Hematopoietic multipotent progenitor cell (in vitro differentiated cells): ENCODE measurements around the gene EBF4. TPM values are rescaled to one million over a fixed set of nuclear protein-coding genes. Genes with fewer than 3 reads are reported as not detected.

Experiments used
- DNase-seq, 3 donors: peaks; one replicate each; pipeline ENCODE4 v3.0.0-alpha.2; 2011 to 2015; ENCODE audit warnings: low read depth in 2 of 3, low spot score in 2 of 3
- total RNA-seq: library from RNA; depleted of rRNA; stranded (reverse); fragments of >200 nt; gene quantifications from one replicate; pipeline ENCODE4 v1.2.3, GENCODE V29; 2012

The EBF4 gene
- total RNA-seq, 1 donor, result 6.2 TPM

DNA sequence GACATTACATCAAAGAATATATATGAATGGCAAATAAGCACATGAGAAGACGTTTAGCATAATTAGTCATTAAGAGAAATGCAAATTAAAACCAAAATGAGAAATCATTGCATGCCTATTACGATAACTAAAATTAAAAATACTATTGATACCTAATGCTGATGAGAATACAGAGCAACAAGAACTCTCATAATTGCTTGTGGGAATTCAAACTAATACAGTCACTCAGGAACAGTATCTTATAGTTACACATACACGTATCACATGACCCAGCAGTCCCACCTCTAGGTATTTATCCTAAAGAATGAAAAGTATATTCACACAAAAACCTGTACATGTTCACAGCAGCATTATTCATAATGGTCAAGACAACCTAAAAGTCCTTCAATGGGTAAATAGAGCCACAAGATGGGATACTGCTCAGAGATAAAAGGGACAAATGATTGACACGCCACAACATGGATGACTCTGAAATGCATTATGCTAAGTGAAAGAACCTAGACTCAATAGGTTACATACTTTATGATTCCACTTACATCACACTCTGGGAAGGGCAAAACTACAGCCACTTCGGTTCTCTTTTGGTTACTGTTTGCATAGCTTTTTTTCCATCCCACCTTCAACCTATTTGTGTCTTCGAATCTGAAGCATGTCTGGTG lies 91.5 kb downstream of the EBF4 start:
- DNase-seq, result no peak

DNA sequence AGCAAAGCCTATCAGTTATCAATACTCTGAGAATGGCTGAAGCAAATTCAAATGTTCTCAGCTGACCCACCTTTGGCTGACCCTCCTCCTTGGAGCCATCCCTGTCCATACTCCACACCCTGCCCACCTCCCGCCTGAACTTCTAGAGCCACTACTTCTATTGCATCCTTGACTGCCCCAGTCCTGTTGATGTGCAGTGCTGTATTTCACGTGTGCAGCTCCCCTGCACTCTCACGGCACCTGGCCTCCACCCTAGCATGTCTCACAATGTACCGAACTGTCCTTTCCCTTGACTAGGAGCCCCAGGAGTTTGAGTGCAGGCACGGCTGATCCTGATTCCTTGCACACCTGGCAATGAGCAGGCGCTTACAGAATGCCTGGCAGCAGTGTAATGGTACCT lies 100.9 kb downstream of the EBF4 start:
- no peak for DNase-seq

DNA sequence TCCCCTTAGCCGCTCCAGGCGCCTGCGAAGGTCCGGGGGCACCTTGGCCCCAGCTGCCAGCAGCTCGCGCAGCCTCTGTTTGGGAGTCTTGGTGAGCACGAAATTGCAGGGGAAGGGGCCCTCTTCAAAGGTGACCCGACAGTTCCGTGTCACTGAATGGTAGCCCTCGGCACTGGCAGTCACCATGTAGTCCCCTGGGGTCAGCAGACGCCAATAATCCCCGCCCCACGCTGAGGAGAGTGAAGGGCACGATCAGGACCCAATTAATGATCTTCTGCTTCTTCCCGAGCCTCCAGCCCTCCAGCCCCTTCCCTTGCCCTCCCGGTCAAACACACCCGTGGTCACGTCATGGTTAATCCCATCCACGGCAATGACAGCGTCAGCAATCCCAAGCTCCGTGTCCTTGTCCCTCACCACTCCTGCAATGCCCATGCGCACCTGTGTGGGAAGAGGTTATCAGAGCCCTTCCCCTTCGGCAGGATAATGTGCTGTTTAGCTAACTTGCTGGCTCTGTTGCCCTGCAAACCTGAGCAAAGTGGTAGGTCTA lies 101.7 kb downstream of the EBF4 start:
- DNase-seq, result no peak

DNA sequence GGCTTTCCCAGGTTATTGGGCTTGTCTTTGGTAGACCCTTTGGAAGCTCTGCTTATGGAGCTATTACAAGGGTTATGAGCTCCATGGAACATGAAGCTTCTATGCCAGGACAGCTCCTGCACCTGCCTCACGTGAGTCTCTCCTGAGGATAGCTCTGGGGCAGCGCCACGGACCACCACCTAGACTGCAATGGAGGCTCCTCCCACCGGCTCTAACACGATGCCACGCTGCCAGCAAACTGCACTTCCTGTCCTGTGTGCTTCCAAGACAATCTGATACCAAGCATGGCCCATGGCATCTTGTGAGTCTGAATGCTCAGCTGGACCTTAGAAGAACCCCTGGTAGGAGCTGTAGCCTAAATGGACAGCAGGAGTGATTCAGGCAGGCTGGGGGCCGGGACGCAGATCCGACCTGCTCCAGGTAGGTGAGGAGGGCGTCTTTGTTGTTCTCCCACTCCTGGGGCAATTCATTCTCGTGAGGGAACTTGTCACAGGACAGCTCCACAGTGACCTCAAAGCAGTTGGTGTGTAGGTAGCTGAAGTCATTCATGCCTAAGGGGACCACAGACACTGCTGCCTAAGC lies 102.4 kb downstream of the EBF4 start:
- no peak for DNase-seq

DNA sequence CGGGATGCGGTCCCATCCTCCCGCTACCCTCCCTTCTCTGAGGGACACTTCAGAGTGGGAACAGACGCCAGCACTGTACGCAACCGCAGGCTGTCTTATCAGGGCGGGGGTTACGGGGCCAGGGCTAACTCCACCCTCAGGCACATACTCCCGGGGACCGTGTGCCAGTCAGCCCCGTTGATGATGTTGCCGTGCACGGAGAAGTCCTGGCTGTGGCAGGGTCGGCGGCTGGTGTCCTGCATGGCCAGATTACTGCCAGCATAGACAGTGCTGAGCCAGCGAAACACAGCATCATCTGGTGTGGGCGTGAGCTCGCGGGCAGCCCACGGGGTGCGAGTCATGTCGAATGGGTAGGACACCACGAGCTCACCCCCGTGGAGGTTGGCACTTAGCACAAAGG lies 102.9 kb downstream of the EBF4 start:
- no peak for DNase-seq

DNA sequence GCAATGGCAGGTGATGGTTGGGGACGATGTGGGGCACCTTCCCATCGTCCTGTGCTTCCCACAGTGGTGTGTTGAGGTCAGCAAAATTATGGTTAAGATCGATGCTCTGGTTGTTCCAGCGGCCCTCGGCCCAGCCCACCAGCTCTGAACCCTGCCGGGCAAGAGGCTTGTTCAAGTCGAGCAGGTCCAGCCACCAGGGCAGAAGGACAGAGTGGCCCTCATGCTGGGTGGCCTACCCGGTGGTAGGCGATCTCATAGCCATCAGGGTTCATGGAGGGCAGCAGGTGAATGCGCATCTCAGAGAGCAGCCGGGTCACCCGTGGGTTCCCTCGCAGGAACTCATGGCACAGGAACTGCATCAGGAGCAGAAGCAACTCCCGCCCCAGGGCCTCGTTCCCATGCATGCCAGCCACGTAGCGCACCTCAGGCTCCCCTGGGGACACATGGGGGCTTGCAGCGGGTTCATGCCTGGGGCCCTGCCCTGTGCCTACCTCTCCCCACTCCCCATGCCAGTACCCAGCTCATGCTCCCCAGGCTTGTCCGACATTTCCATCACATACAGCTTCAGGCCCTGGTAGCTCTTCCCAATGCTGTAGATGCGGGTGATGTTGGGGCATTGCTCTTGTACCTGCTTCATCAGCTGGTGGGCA lies 103.6 kb downstream of the EBF4 start:
- DNase-seq, result no peak

DNA sequence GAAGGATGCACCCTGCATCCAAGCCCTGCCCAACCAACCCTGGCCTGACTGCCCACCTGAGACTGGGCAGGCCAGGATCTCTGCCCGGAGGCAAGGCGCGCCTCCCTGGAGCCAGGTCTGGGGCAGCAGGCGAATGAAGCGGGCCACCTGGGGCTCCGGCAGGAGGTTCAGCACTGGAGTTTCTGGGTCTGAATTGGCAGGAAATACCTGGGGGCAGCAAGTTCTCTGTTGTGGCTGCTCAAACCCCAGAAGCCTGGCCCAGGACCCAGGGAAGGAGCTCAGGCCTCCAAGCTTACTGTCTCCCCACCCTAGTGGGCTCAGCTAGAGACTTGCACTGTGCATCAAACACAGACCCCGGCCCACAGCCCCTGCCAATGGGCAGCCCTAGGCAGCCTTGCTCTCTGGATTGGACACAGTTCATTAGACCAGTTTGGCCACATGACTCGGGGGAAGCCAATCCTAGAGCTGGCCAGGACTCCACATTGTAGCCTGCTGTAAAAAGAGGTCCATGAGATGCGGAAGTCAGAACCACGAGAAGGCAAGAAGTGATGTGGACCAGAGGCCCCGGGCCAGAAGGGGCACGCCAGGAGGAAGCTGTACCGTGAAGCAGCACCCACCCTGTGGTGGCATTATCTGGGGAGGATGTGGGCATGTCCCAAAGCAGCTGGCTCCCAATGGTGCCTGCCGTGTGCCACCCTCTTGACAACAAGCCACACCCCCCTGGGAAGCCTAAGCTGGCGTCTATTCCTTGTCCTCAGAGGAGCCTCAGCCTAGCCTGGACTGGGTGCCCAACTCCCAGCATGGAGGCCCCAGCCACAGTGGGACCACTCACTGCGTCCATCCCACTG lies 104.8 kb downstream of the EBF4 start:
- DNase-seq, result no peak

DNA sequence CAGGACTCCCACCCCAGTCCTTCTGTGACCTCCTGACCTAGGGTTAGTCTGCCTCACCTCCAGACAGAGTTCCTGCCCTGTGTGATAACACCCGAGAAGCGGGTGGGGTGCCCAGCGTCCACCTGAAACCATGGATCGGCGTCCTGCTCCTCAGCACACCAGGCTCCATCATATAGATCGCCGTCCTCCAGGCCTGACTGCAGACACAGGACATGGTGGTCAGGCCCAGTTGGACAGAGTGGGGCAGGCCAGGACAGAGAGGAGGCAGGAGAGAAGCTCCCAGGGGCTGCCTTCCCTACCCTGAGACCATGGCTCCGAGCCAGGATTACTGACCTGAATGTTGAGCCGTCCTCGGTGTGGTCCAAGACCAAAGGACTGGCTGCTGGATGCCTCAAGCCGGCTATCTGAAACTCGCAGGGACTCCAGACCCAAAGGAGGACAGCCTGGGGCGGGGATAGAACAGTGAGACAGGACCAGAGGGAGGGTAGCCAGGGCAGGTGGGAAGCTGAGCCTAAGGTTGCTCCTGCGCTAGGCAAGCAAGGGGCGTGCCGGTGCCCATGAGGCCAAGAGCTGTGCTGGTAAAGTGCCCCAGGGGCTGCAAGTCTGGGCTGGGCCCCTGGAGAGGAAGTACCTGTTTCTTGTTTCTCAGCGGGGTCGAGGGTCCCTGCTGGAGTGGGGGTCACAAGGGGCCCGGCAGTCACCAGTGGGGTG lies 105.7 kb downstream of the EBF4 start:
- no peak for DNase-seq

DNA sequence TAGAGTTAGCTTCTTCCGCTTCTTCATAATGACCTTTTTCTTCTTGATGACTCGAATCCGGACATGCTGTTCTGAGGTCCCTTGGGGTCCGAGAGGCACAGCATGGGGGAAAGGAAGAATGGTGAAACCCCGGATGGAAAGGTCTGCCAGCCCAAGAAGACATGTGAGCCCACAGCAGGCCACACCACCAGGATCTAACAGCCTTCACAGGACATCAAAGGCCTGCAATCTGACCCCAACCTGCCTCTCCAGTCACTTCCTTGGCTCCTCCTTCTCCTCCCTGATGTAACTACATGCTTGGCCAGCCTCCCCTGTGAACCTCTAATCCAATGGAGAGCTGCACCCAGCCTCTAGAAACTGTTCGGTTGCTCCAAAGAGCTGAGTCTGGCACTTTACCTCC lies 106.2 kb downstream of the EBF4 start:
- no peak for DNase-seq

DNA sequence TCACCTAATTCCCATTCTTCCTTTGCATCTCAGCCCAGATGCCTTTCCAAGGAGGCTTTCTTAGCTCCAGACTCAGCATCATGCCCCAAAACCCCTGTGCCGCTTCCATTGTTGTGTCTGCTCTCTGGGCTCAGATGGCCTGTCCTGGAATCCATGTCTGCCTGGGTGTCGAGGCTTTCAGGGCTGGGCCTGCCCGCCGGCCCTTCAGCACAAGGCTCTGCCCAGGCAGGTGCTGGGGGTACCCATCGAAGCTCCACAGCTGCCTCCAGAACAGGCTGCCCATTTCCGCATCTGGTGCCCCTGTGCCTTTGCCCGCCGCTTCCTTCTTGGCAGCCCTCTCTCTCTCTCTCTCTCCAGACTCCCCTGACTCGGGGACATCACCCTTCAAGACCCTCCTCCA lies 106.7 kb downstream of the EBF4 start:
- peak in 1 of 3 donors; percentile 27 for DNase-seq

DNA sequence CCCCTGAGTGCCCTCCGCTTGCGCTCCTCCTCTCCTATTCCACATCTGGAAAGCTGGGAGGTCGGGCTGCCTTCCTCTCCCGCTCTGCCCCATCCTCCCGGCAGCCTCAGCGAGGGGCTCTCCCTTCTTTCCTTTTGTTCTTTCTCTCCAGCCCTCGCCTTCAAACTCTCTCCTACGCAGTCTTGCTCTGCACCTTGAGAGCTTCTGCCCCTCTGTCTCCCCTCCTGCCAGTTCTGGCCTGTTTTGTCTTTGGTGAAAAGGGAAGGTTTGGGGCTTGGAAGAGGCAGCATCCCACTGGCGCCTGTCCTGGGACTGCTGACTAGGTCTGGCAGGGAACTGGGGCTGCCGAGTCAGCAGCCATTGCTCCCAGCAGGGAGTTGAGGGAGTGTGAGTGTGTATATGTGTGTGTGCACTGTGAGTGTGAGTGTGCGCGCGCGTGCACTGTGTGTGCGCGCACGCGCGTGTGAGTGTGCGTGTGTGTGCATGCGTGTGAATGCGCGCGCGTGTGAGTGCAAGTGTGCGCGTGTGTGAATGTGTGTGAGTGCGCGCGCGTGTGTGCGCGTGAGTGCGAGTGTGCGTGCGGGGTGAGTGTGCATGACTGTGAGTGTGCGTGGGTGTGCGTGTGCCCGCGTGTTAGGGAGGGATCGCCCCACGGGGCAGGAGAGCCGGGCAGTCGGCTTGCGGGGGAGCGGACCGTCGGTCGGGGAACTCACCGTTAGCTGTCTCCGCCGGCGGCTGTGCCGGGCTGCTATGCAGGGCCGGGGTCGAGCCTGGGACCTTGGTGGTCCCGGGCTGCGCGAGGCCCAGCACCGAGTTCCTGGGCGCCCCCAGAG lies 107.3 kb downstream of the EBF4 start:
- DNase-seq, result peak in 1 of 3 donors; percentile 39

DNA sequence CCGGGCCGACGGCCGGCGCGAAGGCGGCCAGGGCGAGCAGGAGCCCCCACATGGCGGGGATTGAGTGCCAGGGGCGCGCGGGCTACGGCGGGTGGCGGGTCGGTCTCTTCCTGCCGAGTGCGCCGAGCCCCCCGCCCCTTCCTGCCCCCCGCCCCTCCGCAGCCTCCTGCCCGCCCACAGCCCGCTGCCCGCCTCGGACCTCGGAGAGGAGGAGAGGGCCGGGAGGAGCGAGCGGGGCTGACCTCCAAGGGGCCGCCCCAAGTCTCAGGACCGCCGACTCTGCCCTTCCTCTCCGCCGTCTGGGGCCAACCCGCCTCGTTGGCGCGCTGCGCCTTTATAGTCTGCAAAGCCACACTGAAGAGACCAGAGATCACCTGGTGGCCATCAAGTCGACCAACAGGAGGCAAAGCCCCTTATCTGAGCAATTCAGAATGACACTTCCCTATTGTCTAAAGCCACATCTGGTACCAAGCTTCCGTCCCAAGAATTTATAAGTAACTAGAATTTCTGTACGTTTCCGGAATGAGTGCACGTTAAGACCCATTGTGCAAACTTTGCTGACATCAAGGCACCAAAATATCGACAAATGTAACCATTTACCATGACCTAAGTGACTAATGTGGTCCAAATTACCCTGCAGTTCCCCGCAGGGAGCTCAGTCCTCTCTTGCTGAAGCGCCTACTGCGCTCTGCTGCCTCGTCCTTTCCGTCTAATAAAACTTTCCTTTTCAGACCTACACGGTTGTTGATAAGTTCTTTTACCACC lies 108.1 kb downstream of the EBF4 start, which contains the start of gene CPXM1:
CPXM1 (minus strand) TSS at position 107 of the 765 bp plus-strand sequence; CDS start at position 52, 55 bp downstream.
- peak in 2 of 3 donors; percentile 93 to 98 for DNase-seq

DNA sequence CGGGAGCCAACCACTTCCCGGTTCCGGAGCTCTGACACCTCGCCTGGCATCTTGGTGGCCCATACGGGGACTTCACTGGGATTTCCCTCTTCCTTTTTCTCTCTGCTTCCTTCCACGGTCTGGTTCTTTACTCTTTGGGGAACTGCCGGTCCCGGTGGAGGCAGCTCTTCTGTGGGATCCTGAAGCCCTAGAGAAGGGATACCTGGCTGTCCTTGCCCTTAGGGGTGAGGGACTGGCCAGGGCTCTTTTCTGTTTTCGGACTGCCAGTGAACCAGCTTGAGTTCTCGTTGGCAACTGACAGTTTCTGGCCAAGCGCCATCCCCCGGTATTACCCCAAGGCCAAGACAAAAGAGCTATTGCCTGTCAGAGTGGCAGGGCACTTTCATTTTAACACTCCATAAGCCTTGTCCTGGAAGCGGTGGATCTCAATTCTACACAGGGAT lies 108.7 kb downstream of the EBF4 start:
- DNase-seq, result peak in 1 of 3 donors; percentile 60

DNA sequence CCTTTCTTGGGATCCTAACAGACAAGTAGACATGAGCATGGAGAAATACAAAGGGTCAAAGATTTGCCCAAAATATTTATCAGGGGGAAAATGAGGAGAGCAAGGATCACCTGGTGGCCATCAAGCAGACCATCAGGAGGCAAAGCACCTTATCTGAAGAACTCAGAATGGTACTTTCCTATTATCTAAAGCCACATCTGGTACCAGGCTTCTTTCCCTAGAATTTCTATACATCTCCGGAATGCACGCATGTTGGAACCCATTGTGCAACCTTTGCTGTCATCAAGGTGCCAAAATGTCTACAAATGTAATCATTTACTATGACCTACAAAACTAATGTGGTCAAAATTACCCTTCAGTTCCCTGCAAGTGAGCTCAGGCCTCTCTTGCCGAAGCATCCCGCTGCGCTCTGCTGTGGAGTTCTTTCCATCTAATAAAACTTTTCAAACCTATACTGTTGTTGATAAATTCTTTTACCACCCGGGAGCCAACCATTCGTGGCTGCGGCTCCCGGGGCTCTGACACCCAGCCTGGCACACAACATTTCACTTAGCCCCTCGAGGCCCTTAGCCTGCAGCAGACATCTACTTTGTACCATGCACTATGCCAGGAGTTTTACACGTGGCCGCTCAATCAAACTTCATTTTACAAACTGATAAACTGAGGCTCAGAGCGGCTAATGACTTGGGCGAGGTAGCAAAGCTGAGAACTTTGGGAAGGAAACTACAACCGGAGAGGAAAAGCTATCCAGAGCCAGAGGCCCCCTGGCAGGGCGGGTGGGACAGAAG lies 111.7 kb downstream of the EBF4 start:
- no peak for DNase-seq

DNA sequence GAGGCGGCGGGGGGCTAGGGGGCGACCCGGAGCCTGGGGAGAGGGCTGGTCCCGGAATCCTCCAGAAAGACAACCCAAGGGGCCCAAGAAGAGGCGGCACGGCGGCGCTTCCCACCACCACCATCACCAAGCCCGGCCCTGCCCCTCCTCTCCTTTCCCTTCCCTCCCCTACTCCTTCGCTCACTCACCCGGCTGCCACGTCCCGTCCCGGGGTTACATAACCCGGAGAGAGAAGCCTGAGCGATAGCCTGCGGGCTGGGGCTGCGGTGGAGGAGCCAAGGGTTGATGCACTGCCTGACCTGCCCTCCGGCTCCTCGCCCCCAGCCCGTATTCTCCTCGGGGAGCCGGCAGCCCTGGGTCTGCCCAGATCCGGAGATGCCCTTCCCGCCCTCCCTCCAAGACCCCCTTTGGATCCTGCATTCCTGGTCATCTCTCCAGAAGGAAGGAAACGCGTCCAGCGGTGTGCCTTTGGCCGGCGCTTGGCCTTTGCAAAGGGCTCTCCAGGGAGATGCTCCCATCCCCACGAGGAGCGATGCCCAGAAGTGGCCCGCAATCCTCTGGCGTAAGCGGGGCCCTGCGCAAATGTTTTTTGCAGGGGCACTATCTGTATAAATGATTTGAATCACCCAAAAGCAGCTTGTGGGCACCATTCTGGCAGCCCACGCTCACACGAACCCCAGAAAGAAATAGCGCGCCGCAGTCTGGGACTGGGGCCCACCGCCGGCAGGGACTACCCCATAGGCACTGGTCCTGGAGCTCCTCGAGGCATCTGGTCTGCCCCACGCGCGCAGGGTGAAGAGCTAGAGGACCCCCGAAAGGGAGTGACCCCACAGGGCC lies 112.5 kb downstream of the EBF4 start:
- peak in 2 of 3 donors; percentile 37 to 52 for DNase-seq

DNA sequence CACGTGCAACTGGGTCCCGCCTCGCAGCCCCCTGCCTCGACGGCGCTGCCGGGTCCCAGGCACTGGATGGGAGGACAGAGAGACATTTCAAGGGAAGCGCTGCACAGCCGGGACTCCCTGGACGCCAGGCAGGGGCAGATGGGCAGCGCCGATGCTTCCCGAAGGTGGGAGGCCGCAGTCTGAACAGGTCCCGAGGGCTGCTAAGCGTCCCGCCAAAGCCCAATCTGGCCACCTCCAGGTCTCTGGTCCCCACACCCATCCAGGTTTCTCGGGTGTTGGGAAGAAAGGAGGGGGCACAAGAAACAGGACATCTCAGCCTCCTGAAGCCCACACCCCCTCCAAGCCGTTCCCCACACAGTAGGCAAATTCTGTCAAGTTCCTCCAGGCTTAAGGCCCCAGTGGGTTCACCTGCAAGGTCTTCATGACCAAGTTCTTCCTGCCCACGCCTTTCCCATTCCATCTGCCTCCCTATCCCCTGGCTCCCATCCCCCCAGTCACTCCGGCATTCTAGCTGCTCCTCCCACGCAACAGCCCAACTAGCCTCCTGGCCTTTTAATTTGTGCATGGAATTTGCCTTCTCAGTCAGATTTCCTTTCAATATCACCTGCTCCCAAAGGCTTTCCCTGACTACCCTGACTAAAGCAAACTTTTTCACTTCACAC lies 113.2 kb downstream of the EBF4 start:
- no peak for DNase-seq
